Suprapubic skin (tissue), 3 donors: ENCODE results near the gene ARMC2.

Experiments
- POLR2AphosphoS5 ChIP-seq, 3 donors: sonication (generic); formaldehyde crosslinking; IDR thresholded peaks; one replicate each; pipeline ENCODE4 v1.6.1; 2017; ENCODE audit warnings: antibody characterized with exemption in 3 of 3
- TF ChIP-seq, protein P1 (sequence below), 2 donors: fragments of 200-600 bp in 1 of 2; fragments of 450-650 bp in 1 of 2; sonication (generic) in 1 of 2; IDR thresholded peaks; one replicate each; pipeline ENCODE4 v1.5.1; 2016 to 2019; ENCODE audit warnings: antibody characterized with exemption in 2 of 2, mild to moderate bottlenecking in 1 of 2, moderate library complexity in 1 of 2

DNA sequence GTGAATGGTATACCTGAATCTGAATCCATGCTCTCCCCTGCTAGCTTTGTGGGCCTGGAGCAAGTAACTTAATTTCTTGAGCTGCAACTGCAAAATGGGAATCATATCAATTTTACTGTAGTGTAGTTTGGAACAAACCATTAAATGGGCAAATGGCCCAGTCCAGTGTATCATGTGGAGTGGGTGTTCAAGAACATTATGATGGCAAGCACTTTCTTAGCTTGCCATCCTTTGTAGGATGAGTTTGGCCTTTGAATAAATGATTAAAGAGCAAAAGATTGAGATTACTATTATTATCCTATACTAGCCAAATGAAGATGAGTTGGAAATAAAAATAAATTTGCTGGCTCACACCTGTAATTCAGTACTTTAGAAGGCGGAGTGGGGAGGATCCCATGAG is 126.0 kb downstream of the ARMC2 start:
- TF ChIP-seq, protein P1, sequence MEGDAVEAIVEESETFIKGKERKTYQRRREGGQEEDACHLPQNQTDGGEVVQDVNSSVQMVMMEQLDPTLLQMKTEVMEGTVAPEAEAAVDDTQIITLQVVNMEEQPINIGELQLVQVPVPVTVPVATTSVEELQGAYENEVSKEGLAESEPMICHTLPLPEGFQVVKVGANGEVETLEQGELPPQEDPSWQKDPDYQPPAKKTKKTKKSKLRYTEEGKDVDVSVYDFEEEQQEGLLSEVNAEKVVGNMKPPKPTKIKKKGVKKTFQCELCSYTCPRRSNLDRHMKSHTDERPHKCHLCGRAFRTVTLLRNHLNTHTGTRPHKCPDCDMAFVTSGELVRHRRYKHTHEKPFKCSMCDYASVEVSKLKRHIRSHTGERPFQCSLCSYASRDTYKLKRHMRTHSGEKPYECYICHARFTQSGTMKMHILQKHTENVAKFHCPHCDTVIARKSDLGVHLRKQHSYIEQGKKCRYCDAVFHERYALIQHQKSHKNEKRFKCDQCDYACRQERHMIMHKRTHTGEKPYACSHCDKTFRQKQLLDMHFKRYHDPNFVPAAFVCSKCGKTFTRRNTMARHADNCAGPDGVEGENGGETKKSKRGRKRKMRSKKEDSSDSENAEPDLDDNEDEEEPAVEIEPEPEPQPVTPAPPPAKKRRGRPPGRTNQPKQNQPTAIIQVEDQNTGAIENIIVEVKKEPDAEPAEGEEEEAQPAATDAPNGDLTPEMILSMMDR (IDR thresholded peaks at IDR 0.05): no peak
- TF ChIP-seq POLR2AphosphoS5 (IDR thresholded peaks at IDR 0.05): no peak
